Left ventricle myocardium inferior (tissue), 1 donor: Measurements from ENCODE around the gene RPN2. TPM values are rescaled to one million over a fixed set of nuclear protein-coding genes. Genes with fewer than 3 reads are reported as not detected.

Experiments
- DNase-seq: peaks from one replicate; pipeline ENCODE4 v3.0.0-alpha.2; 2020
- H3K27ac ChIP-seq: fragments of 200-600 bp; replicated peaks from 2 replicates; pipeline ENCODE4 v1.8.0; 2021
- H3K27me3 ChIP-seq: fragments of 200-600 bp; 2 replicates; pipeline ENCODE4 v1.8.0; 2021; ENCODE audit warnings: low read depth
- H3K36me3 ChIP-seq: fragments of 200-600 bp; 2 replicates; pipeline ENCODE4 v1.8.0; 2021
- H3K4me1 ChIP-seq: fragments of 200-600 bp; 2 replicates; pipeline ENCODE4 v1.8.0; 2021
- H3K4me3 ChIP-seq: fragments of 200-600 bp; 2 replicates; pipeline ENCODE4 v1.8.0; 2021; ENCODE audit warnings: mild to moderate bottlenecking, moderate library complexity
- H3K9me3 ChIP-seq: fragments of 200-600 bp; replicated peaks from 2 replicates; pipeline ENCODE4 v1.8.0; 2021
- CTCF ChIP-seq: fragments of 200-600 bp; IDR thresholded peaks from 2 replicates; pipeline ENCODE4 v1.8.0; 2021; ENCODE audit warnings: antibody characterized with exemption, mild to moderate bottlenecking, borderline replicate concordance
- intact Hi-C: fragments of 100-400 bp; cut with micrococcal nuclease; formaldehyde crosslinking; loops from one replicate; pipeline ENCODE4 v1.11.0; 2022
- total RNA-seq: library from RNA; stranded (reverse); fragmentation: NEBNext Ultra II Directional; extraction: Animal tissue kit (Norgen Biotek cat#: 25700); gene quantifications from one replicate; pipeline ENCODE4 v1.2.1, GENCODE V29; 2021
- donor health status: DM: no; HTN: yes; CAD: no; lungs with severe emphysema.

Gene RPN2
- total RNA-seq, 1 donor from 2014 or later, result 81.4 TPM

GRCh38 chr20:37200376-37200775 is 21.2 kb downstream of the RPN2 start:
- no peak for DNase-seq
- H3K36me3 ChIP-seq, result peaks cover 62% of the 10 kb centered on the region
- H3K9me3 ChIP-seq, result no peaks in the 10 kb centered on the region
- TF ChIP-seq CTCF, result no peak
- peaks cover 18% of the 10 kb centered on the region for H3K4me1 ChIP-seq
- no peak overlapping the region for H3K4me3 ChIP-seq
- intact Hi-C loops, result no loop called here
- no peaks in the 10 kb centered on the region for H3K27me3 ChIP-seq
- H3K27ac ChIP-seq, result no peak overlapping the region

GRCh38 chr20:37200926-37201826 is 22.0 kb downstream of the RPN2 start:
- DNase-seq, result no peak
- Histone ChIP-seq H3K36me3 (peaks cover 70% of the 10 kb centered on the region), H3K27ac (no peak overlapping the region), H3K4me1 (peaks cover 14% of the 10 kb centered on the region), H3K4me3 (no peak overlapping the region), H3K27me3 (no peaks in the 10 kb centered on the region), H3K9me3 (no peaks in the 10 kb centered on the region)
- intact Hi-C loops, result no loop called here
- no peak for TF ChIP-seq CTCF

GRCh38 chr20:37201827-37202162 is 22.7 kb downstream of the RPN2 start:
- peaks cover 76% of the 10 kb centered on the region for H3K36me3 ChIP-seq
- TF ChIP-seq CTCF, result no peak
- no peaks in the 10 kb centered on the region for H3K9me3 ChIP-seq
- H3K27ac ChIP-seq, result no peak overlapping the region
- H3K27me3 ChIP-seq, result no peaks in the 10 kb centered on the region
- DNase-seq, result no peak
- intact Hi-C loops, result no loop called here
- no peak overlapping the region for H3K4me3 ChIP-seq
- H3K4me1 ChIP-seq, result peaks cover 14% of the 10 kb centered on the region

- H3K9me3 ChIP-seq, result no peaks in the 10 kb centered on the region
- H3K4me3 ChIP-seq, result no peak overlapping the region
- TF ChIP-seq CTCF, result peak; percentile 79
- H3K4me1 ChIP-seq, result peaks cover 14% of the 10 kb centered on the region
- no peaks in the 10 kb centered on the region for H3K27me3 ChIP-seq
- peaks cover 82% of the 10 kb centered on the region for H3K36me3 ChIP-seq
- DNase-seq, result no peak
- intact Hi-C loops, result no loop called here
- no peak overlapping the region for H3K27ac ChIP-seq
Observed at GRCh38 chr20:37202267-37202943, 23.3 kb downstream of the RPN2 start.

GRCh38 chr20:37204056-37204455 is 24.9 kb downstream of the RPN2 start:
- Histone ChIP-seq H3K27me3 (no peaks in the 10 kb centered on the region), H3K4me1 (peaks cover 14% of the 10 kb centered on the region), H3K4me3 (no peak overlapping the region), H3K36me3 (peaks cover 86% of the 10 kb centered on the region), H3K9me3 (no peaks in the 10 kb centered on the region), H3K27ac (no peak overlapping the region)
- no peak for TF ChIP-seq CTCF
- DNase-seq, result no peak
- intact Hi-C loops, result no loop called here
